Lower leg skin (tissue), 4 donors: ENCODE results near the gene SECTM1. TPM values are rescaled to one million over a fixed set of nuclear protein-coding genes. Genes with fewer than 3 reads are reported as not detected.

Source experiments
- DNase-seq, 2 donors: peaks; one replicate each; pipeline ENCODE4 v3.0.0-alpha.2; 2019; ENCODE audit warnings: low spot score in 2 of 2
- H3K4me3 ChIP-seq: fragments of 200-600 bp; sonication (generic); 2 replicates; pipeline ENCODE4 v1.5.1; 2017; ENCODE audit warnings: mild to moderate bottlenecking, low read depth; ENCODE audit not compliant: poor library complexity, severe bottlenecking
- POLR2A ChIP-seq, 2 donors: fragments of 450-650 bp; IDR thresholded peaks; one replicate each; pipeline ENCODE4 v1.6.1; 2016 to 2017; ENCODE audit warnings: antibody characterized with exemption in 2 of 2, mild to moderate bottlenecking in 1 of 2, moderate library complexity in 1 of 2
- WGBS, 2 donors: methylation state at CpG; one replicate each; pipeline ENCODE4 v1.1.5; 2018; 5-methylcytosine and 5-hydroxymethylcytosine counted together
- intact Hi-C: fragments of 100-400 bp; cut with DNase I; formaldehyde crosslinking; loops from one replicate; pipeline ENCODE4 v1.15.0; 2023; ENCODE audit warnings: low total_unique reads
- total RNA-seq, 4 donors: library from RNA; depleted of rRNA; stranded (reverse); fragments of >200 nt; gene quantifications; one replicate each; pipeline ENCODE4 v1.1.0, GENCODE V29; 2016
- TF ChIP-seq, protein P1 (sequence below), 3 donors: fragments of 450-650 bp; IDR thresholded peaks; one replicate each; pipeline ENCODE4 v1.5.1; 2016; ENCODE audit warnings: antibody characterized with exemption in 3 of 3, mild to moderate bottlenecking in 3 of 3, moderate library complexity in 2 of 3

The SECTM1 gene
- total RNA-seq, 4 donors from 2014 or later: 12.4 to 16.3 (median 14.5) TPM

- peak in 1 of 2 donors; percentile 90 for DNase-seq
- H3K4me3 ChIP-seq: peak overlapping the region; percentile 97
- intact Hi-C loops: no loop called here
- WGBS, 2 donors: 1 to 2% methylated on average over 18 to 30 of the region's 57 CpGs
- TF ChIP-seq, protein P1, sequence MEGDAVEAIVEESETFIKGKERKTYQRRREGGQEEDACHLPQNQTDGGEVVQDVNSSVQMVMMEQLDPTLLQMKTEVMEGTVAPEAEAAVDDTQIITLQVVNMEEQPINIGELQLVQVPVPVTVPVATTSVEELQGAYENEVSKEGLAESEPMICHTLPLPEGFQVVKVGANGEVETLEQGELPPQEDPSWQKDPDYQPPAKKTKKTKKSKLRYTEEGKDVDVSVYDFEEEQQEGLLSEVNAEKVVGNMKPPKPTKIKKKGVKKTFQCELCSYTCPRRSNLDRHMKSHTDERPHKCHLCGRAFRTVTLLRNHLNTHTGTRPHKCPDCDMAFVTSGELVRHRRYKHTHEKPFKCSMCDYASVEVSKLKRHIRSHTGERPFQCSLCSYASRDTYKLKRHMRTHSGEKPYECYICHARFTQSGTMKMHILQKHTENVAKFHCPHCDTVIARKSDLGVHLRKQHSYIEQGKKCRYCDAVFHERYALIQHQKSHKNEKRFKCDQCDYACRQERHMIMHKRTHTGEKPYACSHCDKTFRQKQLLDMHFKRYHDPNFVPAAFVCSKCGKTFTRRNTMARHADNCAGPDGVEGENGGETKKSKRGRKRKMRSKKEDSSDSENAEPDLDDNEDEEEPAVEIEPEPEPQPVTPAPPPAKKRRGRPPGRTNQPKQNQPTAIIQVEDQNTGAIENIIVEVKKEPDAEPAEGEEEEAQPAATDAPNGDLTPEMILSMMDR (IDR thresholded peaks at IDR 0.05): no peak
- TF ChIP-seq POLR2A (IDR thresholded peaks at IDR 0.05): no peak
Observed at GRCh38 chr17:82272495-82273326, 60.9 kb downstream of the SECTM1 start.

DNA sequence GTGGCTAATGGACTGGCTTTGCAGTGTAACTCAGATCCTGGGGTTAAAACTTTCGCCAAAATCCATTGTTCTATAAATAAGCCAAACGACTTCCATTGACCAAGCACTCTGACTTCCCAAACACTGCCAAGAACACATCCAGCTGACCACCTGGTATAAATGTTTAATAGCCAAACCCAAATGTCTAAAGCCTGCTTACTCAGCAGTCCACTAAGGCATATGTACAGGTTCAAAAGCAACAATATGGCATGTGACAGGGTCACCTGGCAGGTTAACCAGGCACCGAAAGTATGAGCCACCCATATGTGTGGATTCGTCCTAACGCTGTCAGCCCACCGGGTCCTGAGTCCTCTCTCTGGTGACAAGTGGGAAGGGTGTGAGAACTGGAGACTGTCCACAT is 62.2 kb downstream of the SECTM1 start:
- intact Hi-C loops: no loop called here
- no peak overlapping the region for H3K4me3 ChIP-seq
- 81 to 91% methylated on average over 6 of the region's 6 CpGs for WGBS, 2 donors
- DNase-seq: no peak
- TF ChIP-seq, protein P1 (IDR thresholded peaks at IDR 0.05): no peak
- no peak for TF ChIP-seq POLR2A (IDR thresholded peaks at IDR 0.05)

Other genes with a start within 250 kb of the SECTM1 start
- 100 to 1,000 TPM; 141 to 424 (median 233) TPM for gene FASN, start 235.5 kb downstream of the SECTM1 start, total RNA-seq
- 10 to 100 TPM; 16.0 to 33.5 (median 31.5) TPM for gene CCDC57, start 120.9 kb downstream of the SECTM1 start, total RNA-seq
- 10 to 100 TPM; 10.0 to 18.5 (median 15.2) TPM for gene SLC16A3, start 104.7 kb downstream of the SECTM1 start, total RNA-seq
- gene CSNK1D, start 60.1 kb downstream of the SECTM1 start, total RNA-seq: 10 to 100 TPM; 46.0 to 88.4 (median 56.4) TPM
- gene CD7, start 16.2 kb downstream of the SECTM1 start, total RNA-seq: under 1 TPM in 2 of 4 donors, not detected in 2; 0.45 to 0.99 TPM
- not detected for gene TEX19, start 25.5 kb upstream of the SECTM1 start, total RNA-seq
- gene UTS2R, start 38.0 kb upstream of the SECTM1 start, total RNA-seq: not detected
- gene HEXD, start 84.6 kb upstream of the SECTM1 start, total RNA-seq: 10 to 100 TPM; 30.0 to 47.1 (median 39.3) TPM
- 10 to 100 TPM; 13.0 to 28.7 (median 23.2) TPM for gene OGFOD3, start 84.8 kb upstream of the SECTM1 start, total RNA-seq
- 10 to 100 TPM; 32.4 to 48.8 (median 43.5) TPM for gene CYBC1, start 117.0 kb upstream of the SECTM1 start, total RNA-seq
- 10 to 100 TPM; 39.9 to 59.2 (median 44.3) TPM for gene NARF, start 125.0 kb upstream of the SECTM1 start, total RNA-seq
- 10 to 100 TPM; 40.4 to 76.7 (median 52.4) TPM for gene FOXK2, start 186.0 kb upstream of the SECTM1 start, total RNA-seq